Occipital lobe (tissue), 2 donors: ENCODE measurements around the gene PRPSAP1. TPM values are rescaled to one million over a fixed set of nuclear protein-coding genes. Genes with fewer than 3 reads are reported as not detected.

Source experiments
- DNase-seq: peaks from one replicate; lab custom pipeline; 2025; lab: John Stamatoyannopoulos, UW
- total RNA-seq: library from RNA; depleted of rRNA; stranded (reverse); fragments of >200 nt; gene quantifications from one replicate; pipeline ENCODE4 v1.2.3, GENCODE V29; 2014

Gene PRPSAP1
- total RNA-seq, 1 donor from 2014 or later = 44.6 TPM

GRCh38 chr17:76383546-76384221 lies 30.0 kb upstream of the PRPSAP1 start:
- no peak for DNase-seq

GRCh38 chr17:76382803-76383545 lies 29.3 kb upstream of the PRPSAP1 start:
- no peak for DNase-seq

GRCh38 chr17:76382351-76382802 lies 28.7 kb upstream of the PRPSAP1 start:
- DNase-seq = no peak

GRCh38 chr17:76381633-76382350 lies 28.1 kb upstream of the PRPSAP1 start:
- DNase-seq = no peak

- no peak for DNase-seq
Measured at GRCh38 chr17:76379646-76380376, 26.1 kb upstream of the PRPSAP1 start.

- DNase-seq = no peak
Measured at GRCh38 chr17:76379275-76379641, 25.5 kb upstream of the PRPSAP1 start.

GRCh38 chr17:76378548-76379274 lies 25.0 kb upstream of the PRPSAP1 start:
- no peak for DNase-seq

GRCh38 chr17:76376318-76377133 lies 22.8 kb upstream of the PRPSAP1 start:
- DNase-seq = no peak

GRCh38 chr17:76371656-76372628 lies 18.2 kb upstream of the PRPSAP1 start:
- DNase-seq = no peak

- no peak for DNase-seq
Measured at GRCh38 chr17:76370261-76370993, 16.7 kb upstream of the PRPSAP1 start.

- no peak for DNase-seq
Measured at GRCh38 chr17:76369804-76370203, 16.1 kb upstream of the PRPSAP1 start.

GRCh38 chr17:76369379-76369778 lies 15.7 kb upstream of the PRPSAP1 start:
- no peak for DNase-seq

- no peak for DNase-seq
Measured at GRCh38 chr17:76368545-76368944, 14.8 kb upstream of the PRPSAP1 start.

GRCh38 chr17:76367642-76368041 lies 13.9 kb upstream of the PRPSAP1 start:
- DNase-seq = no peak

- DNase-seq = no peak
Measured at GRCh38 chr17:76366247-76366646, 12.5 kb upstream of the PRPSAP1 start.

- no peak for DNase-seq
Measured at GRCh38 chr17:76365256-76365903, 11.7 kb upstream of the PRPSAP1 start.

- no peak for DNase-seq
Measured at GRCh38 chr17:76363107-76363842, 9.6 kb upstream of the PRPSAP1 start.
